ENCODE measurements around the gene TTLL8.

DNA sequence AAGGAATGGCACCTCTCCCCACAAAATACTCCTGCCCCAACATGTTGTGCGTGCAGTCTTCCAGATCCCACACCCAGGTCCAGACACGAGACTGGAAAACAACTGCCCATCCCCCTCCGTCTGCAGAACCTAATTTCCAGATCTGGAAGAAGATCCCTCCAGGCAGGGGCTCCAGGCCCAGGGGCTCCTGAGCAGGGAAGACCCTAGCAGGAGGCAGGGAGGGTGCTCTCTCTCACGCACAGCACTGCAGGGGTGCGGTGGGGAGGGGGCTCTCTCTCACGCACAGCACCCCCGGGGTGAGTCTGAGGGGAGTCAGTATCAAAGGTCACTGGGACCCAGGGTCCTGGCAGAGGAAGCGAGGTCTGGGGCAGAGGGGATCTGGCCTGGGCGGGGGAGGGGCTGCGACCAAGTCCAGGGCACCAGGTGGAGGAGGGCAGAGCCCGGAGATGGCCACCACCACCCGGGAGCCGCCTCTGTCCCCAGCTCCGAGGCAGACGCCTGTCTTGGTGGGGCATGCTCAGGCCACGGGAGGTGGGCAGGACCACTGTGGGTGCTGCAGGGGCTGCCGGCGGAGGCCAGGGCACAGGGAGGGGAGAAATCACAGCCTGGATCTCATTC is 25.5 kb upstream of the TTLL8 start:
- TF ChIP-seq EZH2 (IDR thresholded peaks at IDR 0.05; ENCODE audit: low read depth, low read length, severe bottlenecking) (no peak), CTCF (IDR thresholded peaks at IDR 0.05; ENCODE audit: control extremely low read depth in 1 of 3, insufficient read depth in 1 of 3, low read depth in 1 of 3, low read length in 3 of 3) (no peak), POLR2A (IDR thresholded peaks at IDR 0.05; ENCODE audit: control extremely low read depth in 1 of 2, low read depth in 2 of 2, low read length in 2 of 2) (no peak), MAX (IDR thresholded peaks at IDR 0.05) (no peak)

Measured in H1 (cell line).